Measurements from ENCODE around the gene SLC2A1.

The SLC2A1 gene

GRCh38 chr1:42886800-42887199 is 71.9 kb downstream of the SLC2A1 start:
- Histone ChIP-seq H3K23ac (ENCODE audit: low read length) (no peak overlapping the region), H4K12ac (ENCODE audit: low read depth, low read length) (no peak overlapping the region), H3K18ac (ENCODE audit: low read length) (no peak overlapping the region), H3K36me3 (ENCODE audit: control insufficient read depth in 1 of 2, insufficient read depth in 2 of 2, low read length in 2 of 2) (no peaks in the 10 kb centered on the region), H3K4me1 (ENCODE audit: control insufficient read depth in 1 of 2, insufficient read depth in 2 of 2, low read length in 2 of 2) (no peaks in the 10 kb centered on the region), H2AK5ac (ENCODE audit: low read length) (no peak overlapping the region), H3K4me2 (ENCODE audit: low read length) (no peak overlapping the region), H2BK12ac (ENCODE audit: low read length) (no peak overlapping the region), H3K27ac (ENCODE audit: low read depth, low read length) (no peak overlapping the region), H3K9me3 (ENCODE audit: insufficient read depth, low read depth, low read length) (peaks cover 3% of the 10 kb centered on the region), H3K9ac (ENCODE audit: low read length) (no peak overlapping the region), H4K91ac (ENCODE audit: low read depth, low read length) (no peak overlapping the region), H2AFZ (ENCODE audit: insufficient read depth, low read length, poor library complexity) (no peak overlapping the region), H3K79me2 (ENCODE audit: control insufficient read depth, insufficient read depth, low read length, poor library complexity) (no peaks in the 10 kb centered on the region), H3K4ac (ENCODE audit: low read depth, low read length) (no peak overlapping the region), H3K14ac (ENCODE audit: low read length) (no peak overlapping the region), H3K4me3 (ENCODE audit: low read depth, low read length) (no peak overlapping the region), H3K27me3 (ENCODE audit: insufficient read depth, low read length) (no peaks in the 10 kb centered on the region), H2BK5ac (ENCODE audit: low read depth, low read length, poor library complexity) (no peak overlapping the region), H2BK120ac (ENCODE audit: insufficient read depth, low read length, poor library complexity) (no peak overlapping the region), H3K79me1 (ENCODE audit: low read length) (no peaks in the 10 kb centered on the region), H4K8ac (ENCODE audit: low read depth, low read length) (no peak overlapping the region)
- WGBS (ENCODE audit: extremely low coverage, insufficient coverage, insufficient read length), result no CpG with 5 or more reads among the region's 21 CpGs
- DNase-seq, result no peak

GRCh38 chr1:42886046-42886739 is 72.5 kb downstream of the SLC2A1 start:
- H3K27me3 ChIP-seq (ENCODE audit: insufficient read depth, low read length), result no peaks in the 10 kb centered on the region
- no peak overlapping the region for H3K4ac ChIP-seq (ENCODE audit: low read depth, low read length)
- no peak overlapping the region for H3K23ac ChIP-seq (ENCODE audit: low read length)
- H2BK5ac ChIP-seq (ENCODE audit: low read depth, low read length, poor library complexity), result no peak overlapping the region
- H2BK120ac ChIP-seq (ENCODE audit: insufficient read depth, low read length, poor library complexity), result no peak overlapping the region
- no peak overlapping the region for H4K91ac ChIP-seq (ENCODE audit: low read depth, low read length)
- H4K12ac ChIP-seq (ENCODE audit: low read depth, low read length), result no peak overlapping the region
- H4K8ac ChIP-seq (ENCODE audit: low read depth, low read length), result no peak overlapping the region
- H3K4me1 ChIP-seq (ENCODE audit: control insufficient read depth in 1 of 2, insufficient read depth in 2 of 2, low read length in 2 of 2), result no peaks in the 10 kb centered on the region
- DNase-seq, result no peak
- no peak overlapping the region for H2BK12ac ChIP-seq (ENCODE audit: low read length)
- H3K9ac ChIP-seq (ENCODE audit: low read length), result no peak overlapping the region
- no peak overlapping the region for H3K18ac ChIP-seq (ENCODE audit: low read length)
- H3K4me2 ChIP-seq (ENCODE audit: low read length), result no peak overlapping the region
- H2AK5ac ChIP-seq (ENCODE audit: low read length), result no peak overlapping the region
- no peak overlapping the region for H3K14ac ChIP-seq (ENCODE audit: low read length)
- H3K79me2 ChIP-seq (ENCODE audit: control insufficient read depth, insufficient read depth, low read length, poor library complexity), result no peaks in the 10 kb centered on the region
- no peak overlapping the region for H2AFZ ChIP-seq (ENCODE audit: insufficient read depth, low read length, poor library complexity)
- no peak overlapping the region for H3K27ac ChIP-seq (ENCODE audit: low read depth, low read length)
- peaks cover 3% of the 10 kb centered on the region for H3K9me3 ChIP-seq (ENCODE audit: insufficient read depth, low read depth, low read length)
- no peaks in the 10 kb centered on the region for H3K79me1 ChIP-seq (ENCODE audit: low read length)
- no CpG with 5 or more reads among the region's 16 CpGs for WGBS (ENCODE audit: extremely low coverage, insufficient coverage, insufficient read length)
- H3K36me3 ChIP-seq (ENCODE audit: control insufficient read depth in 1 of 2, insufficient read depth in 2 of 2, low read length in 2 of 2), result no peaks in the 10 kb centered on the region
- H3K4me3 ChIP-seq (ENCODE audit: low read depth, low read length), result no peak overlapping the region

- Histone ChIP-seq H3K27me3 (ENCODE audit: insufficient read depth, low read length) (no peaks in the 10 kb centered on the region), H3K4me2 (ENCODE audit: low read length) (no peak overlapping the region), H3K23ac (ENCODE audit: low read length) (no peak overlapping the region), H3K4ac (ENCODE audit: low read depth, low read length) (no peak overlapping the region), H3K79me2 (ENCODE audit: control insufficient read depth, insufficient read depth, low read length, poor library complexity) (no peaks in the 10 kb centered on the region), H3K36me3 (ENCODE audit: control insufficient read depth in 1 of 2, insufficient read depth in 2 of 2, low read length in 2 of 2) (no peaks in the 10 kb centered on the region), H4K8ac (ENCODE audit: low read depth, low read length) (no peak overlapping the region), H2BK120ac (ENCODE audit: insufficient read depth, low read length, poor library complexity) (no peak overlapping the region), H4K12ac (ENCODE audit: low read depth, low read length) (no peak overlapping the region), H2BK12ac (ENCODE audit: low read length) (no peak overlapping the region), H3K9me3 (ENCODE audit: insufficient read depth, low read depth, low read length) (peaks cover 4% of the 10 kb centered on the region), H2AK5ac (ENCODE audit: low read length) (no peak overlapping the region), H3K4me3 (ENCODE audit: low read depth, low read length) (no peak overlapping the region), H3K9ac (ENCODE audit: low read length) (no peak overlapping the region), H3K14ac (ENCODE audit: low read length) (no peak overlapping the region), H3K4me1 (ENCODE audit: control insufficient read depth in 1 of 2, insufficient read depth in 2 of 2, low read length in 2 of 2) (no peaks in the 10 kb centered on the region), H2BK5ac (ENCODE audit: low read depth, low read length, poor library complexity) (no peak overlapping the region), H4K91ac (ENCODE audit: low read depth, low read length) (no peak overlapping the region), H3K18ac (ENCODE audit: low read length) (no peak overlapping the region), H2AFZ (ENCODE audit: insufficient read depth, low read length, poor library complexity) (no peak overlapping the region), H3K79me1 (ENCODE audit: low read length) (no peaks in the 10 kb centered on the region), H3K27ac (ENCODE audit: low read depth, low read length) (no peak overlapping the region)
- no peak for DNase-seq
- no CpG with 5 or more reads among the region's 4 CpGs for WGBS (ENCODE audit: extremely low coverage, insufficient coverage, insufficient read length)
These were observed 78.3 kb downstream of the SLC2A1 start for GRCh38 chr1:42880384-42880783.

- H3K4me3 ChIP-seq (ENCODE audit: low read depth, low read length), result no peak overlapping the region
- H3K4me1 ChIP-seq (ENCODE audit: control insufficient read depth in 1 of 2, insufficient read depth in 2 of 2, low read length in 2 of 2), result no peaks in the 10 kb centered on the region
- no CpG with 5 or more reads among the region's 2 CpGs for WGBS (ENCODE audit: extremely low coverage, insufficient coverage, insufficient read length)
- no peak overlapping the region for H4K91ac ChIP-seq (ENCODE audit: low read depth, low read length)
- no peak overlapping the region for H2BK120ac ChIP-seq (ENCODE audit: insufficient read depth, low read length, poor library complexity)
- DNase-seq, result no peak
- no peak overlapping the region for H3K27ac ChIP-seq (ENCODE audit: low read depth, low read length)
- H3K36me3 ChIP-seq (ENCODE audit: control insufficient read depth in 1 of 2, insufficient read depth in 2 of 2, low read length in 2 of 2), result no peaks in the 10 kb centered on the region
- H2AFZ ChIP-seq (ENCODE audit: insufficient read depth, low read length, poor library complexity), result no peak overlapping the region
- H4K12ac ChIP-seq (ENCODE audit: low read depth, low read length), result no peak overlapping the region
- H3K79me2 ChIP-seq (ENCODE audit: control insufficient read depth, insufficient read depth, low read length, poor library complexity), result no peaks in the 10 kb centered on the region
- H4K8ac ChIP-seq (ENCODE audit: low read depth, low read length), result no peak overlapping the region
- H3K9me3 ChIP-seq (ENCODE audit: insufficient read depth, low read depth, low read length), result peaks cover 4% of the 10 kb centered on the region
- no peak overlapping the region for H2BK5ac ChIP-seq (ENCODE audit: low read depth, low read length, poor library complexity)
- no peak overlapping the region for H3K23ac ChIP-seq (ENCODE audit: low read length)
- no peaks in the 10 kb centered on the region for H3K79me1 ChIP-seq (ENCODE audit: low read length)
- H3K14ac ChIP-seq (ENCODE audit: low read length), result no peak overlapping the region
- no peak overlapping the region for H3K4me2 ChIP-seq (ENCODE audit: low read length)
- H2BK12ac ChIP-seq (ENCODE audit: low read length), result no peak overlapping the region
- no peak overlapping the region for H3K18ac ChIP-seq (ENCODE audit: low read length)
- no peak overlapping the region for H2AK5ac ChIP-seq (ENCODE audit: low read length)
- no peak overlapping the region for H3K9ac ChIP-seq (ENCODE audit: low read length)
- no peaks in the 10 kb centered on the region for H3K27me3 ChIP-seq (ENCODE audit: insufficient read depth, low read length)
- H3K4ac ChIP-seq (ENCODE audit: low read depth, low read length), result no peak overlapping the region
These were observed 81.3 kb downstream of the SLC2A1 start for GRCh38 chr1:42877380-42877779.

Measured in trophoblast cell (in vitro differentiated cells and primary cell).